Activated CD8-positive, alpha-beta T cell treated with anti-CD3 and anti-CD28 coated beads for 36 hours (primary cell): ENCODE data around the gene PANK4. TPM values are rescaled to one million over a fixed set of nuclear protein-coding genes. Genes with fewer than 3 reads are reported as not detected.

Experiments used
- ATAC-seq: fragments of 200-7000 bp; cut with Tn5 transposase; one replicate; pipeline ENCODE4 v1.10.0; 2021; ENCODE audit warnings: mild to moderate bottlenecking, moderate library complexity
- CTCF ChIA-PET: fragments of 350-600 bp; sonication (Branson Sonifier 250); formaldehyde crosslinking; loops from one replicate; lab custom pipeline; 2021; ENCODE audit warnings: antibody characterized with exemption; lab: Charles Lee
- POLR2A ChIA-PET: fragments of 350-600 bp; sonication (Branson Sonifier 250); formaldehyde crosslinking; loops from one replicate; lab custom pipeline; 2021; ENCODE audit warnings: antibody characterized with exemption; lab: Charles Lee
- DNase-seq: peaks from one replicate; pipeline ENCODE4 v3.0.0-alpha.2; 2020
- H3K27ac Mint-ChIP-seq: one replicate; pipeline ENCODE4 v1.8.0; 2021; ENCODE audit warnings: mild to moderate bottlenecking, mixed read lengths
- H3K27me3 Mint-ChIP-seq: one replicate; pipeline ENCODE4 v1.8.0; 2021; ENCODE audit warnings: mixed read lengths
- H3K36me3 Mint-ChIP-seq: one replicate; pipeline ENCODE4 v1.8.0; 2021; ENCODE audit warnings: low read depth, mixed read lengths
- H3K4me1 Mint-ChIP-seq: one replicate; pipeline ENCODE4 v1.8.0; 2021; ENCODE audit warnings: low read depth, mixed read lengths
- H3K4me3 Mint-ChIP-seq: one replicate; pipeline ENCODE4 v1.8.0; 2021; ENCODE audit warnings: mild to moderate bottlenecking, moderate library complexity, mixed read lengths
- H3K9me3 Mint-ChIP-seq: one replicate; pipeline ENCODE4 v1.8.0; 2021; ENCODE audit warnings: mixed read lengths
- CTCF ChIP-seq: fragments of 200-600 bp; IDR thresholded peaks from one replicate; pipeline ENCODE4 v1.8.0; 2022; ENCODE audit warnings: antibody characterized with exemption, mild to moderate bottlenecking
- intact Hi-C: fragments of 100-400 bp; cut with micrococcal nuclease; formaldehyde crosslinking; loops from one replicate; pipeline ENCODE4 v1.10.0; 2022
- total RNA-seq, 2 experiments: library from RNA; stranded (reverse); gene quantifications; one replicate each; pipeline ENCODE4 v1.2.3, GENCODE V29; 2021

Gene PANK4
- total RNA-seq, 2 experiments from 2014 or later = 39.0 to 40.6 TPM

- Mint-ChIP-seq H3K27me3 (no peaks in the 10 kb centered on the region), H3K36me3 (peaks cover 10% of the 10 kb centered on the region), H3K9me3 (no peaks in the 10 kb centered on the region), H3K27ac (no peak overlapping the region), H3K4me3 (no peak overlapping the region), H3K4me1 (peaks cover 5% of the 10 kb centered on the region)
- intact Hi-C loops = no loop called here
- ChIA-PET CTCF (no interaction called here), POLR2A (no interaction called here)
- DNase-seq (no peak), ATAC-seq (no peak)
- no peak for TF ChIP-seq CTCF
Measured at GRCh38 chr1:2566101-2567045, 40.0 kb upstream of the PANK4 start.

DNA sequence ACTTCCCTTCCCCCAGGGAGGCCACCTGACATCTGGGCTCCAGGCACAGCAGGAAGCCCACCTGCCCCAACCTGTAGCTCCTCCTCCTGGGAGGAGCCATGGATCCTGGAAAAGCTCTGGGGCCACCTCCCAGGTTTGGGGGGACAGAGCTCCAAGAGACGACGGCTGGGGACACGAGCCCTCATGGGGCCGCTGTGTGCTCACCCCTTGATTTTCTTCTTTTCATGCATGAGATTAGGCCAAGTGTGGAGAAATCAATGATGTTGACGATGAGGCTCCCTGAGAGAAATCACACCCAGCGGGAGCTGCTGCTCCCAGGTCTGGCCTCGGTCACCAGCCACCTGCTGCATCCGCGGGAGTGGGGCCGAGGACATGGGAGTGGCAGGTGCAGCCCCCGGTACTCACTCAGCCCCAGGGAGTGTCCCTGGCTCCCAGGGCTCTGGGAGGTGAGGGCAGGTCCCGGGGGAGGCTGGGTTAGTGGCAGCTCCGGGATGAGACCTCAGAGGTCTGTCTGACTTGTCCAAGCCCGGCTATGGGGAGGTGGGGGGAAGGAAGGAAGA, 38.5 kb upstream of the PANK4 start:
- TF ChIP-seq CTCF = no peak
- ATAC-seq = no peak
- POLR2A ChIA-PET = interaction anchor here (1.0 to 5.8 kb wide), 3 partner anchors 9 to 20 kb away, joined by 3 to 43 read pairs (median 3); partner anchors contain the start of genes PRXL2B and TNFRSF14
- CTCF ChIA-PET = interaction anchor here (0.8 kb wide), 1 partner anchor 184 kb away, joined by 3 read pairs; no protein-coding TSS in a partner anchor
- Mint-ChIP-seq H3K36me3 (peaks cover 11% of the 10 kb centered on the region), H3K4me1 (peaks cover 7% of the 10 kb centered on the region), H3K9me3 (no peaks in the 10 kb centered on the region), H3K27me3 (no peaks in the 10 kb centered on the region), H3K27ac (no peak overlapping the region), H3K4me3 (no peak overlapping the region)
- DNase-seq = no peak
- intact Hi-C loops = no loop called here

DNA sequence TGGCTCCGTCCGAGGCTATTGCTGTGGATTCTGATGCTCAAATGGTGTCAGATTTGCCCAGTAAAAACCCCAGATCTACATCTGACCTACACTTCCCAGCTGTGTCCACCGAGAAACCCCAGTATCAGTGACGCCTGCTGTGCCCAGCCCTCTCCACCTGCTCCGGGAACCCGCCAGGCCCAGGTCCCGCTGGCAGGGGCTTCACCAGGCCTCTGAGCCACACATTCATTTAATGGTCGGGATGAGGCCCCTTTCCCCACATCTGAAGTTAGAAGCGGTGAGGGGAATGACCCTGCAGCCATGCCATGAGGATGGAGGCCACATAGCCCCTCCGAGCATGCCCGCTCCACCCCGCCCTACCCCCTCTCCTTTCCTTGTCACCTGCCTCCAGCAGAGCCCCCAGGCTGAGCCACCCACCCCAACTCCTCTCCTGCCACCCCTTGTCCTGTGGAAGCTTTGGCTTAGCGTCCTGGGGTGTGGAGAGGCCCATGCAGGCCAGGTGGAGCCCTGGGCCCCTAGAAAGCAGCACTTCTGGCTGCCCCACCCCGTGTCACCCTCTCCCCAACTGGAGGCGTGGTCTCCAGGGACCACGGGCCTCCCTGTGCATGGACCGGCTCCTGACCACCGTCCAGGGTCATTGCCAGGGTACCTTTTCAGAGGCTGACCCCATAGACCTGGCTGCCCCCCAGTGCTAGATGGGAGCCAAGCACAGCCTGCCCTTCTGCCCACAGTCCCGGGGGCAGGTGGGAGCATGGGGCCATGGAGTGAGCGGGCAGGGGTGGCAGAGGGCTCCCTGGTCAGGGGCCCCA, 37.8 kb upstream of the PANK4 start:
- DNase-seq (no peak), ATAC-seq (no peak)
- ChIA-PET POLR2A (interaction anchor here (0.9 to 5.8 kb wide), 5 partner anchors 7 to 21 kb away, joined by 3 to 43 read pairs (median 3); partner anchors contain the start of genes PRXL2B and TNFRSF14), CTCF (interaction anchor here (1.1 kb wide), 1 partner anchor 21 kb away, joined by 3 read pairs; no protein-coding TSS in a partner anchor)
- Mint-ChIP-seq H3K27ac (no peak overlapping the region), H3K36me3 (peaks cover 11% of the 10 kb centered on the region), H3K4me3 (no peak overlapping the region), H3K27me3 (no peaks in the 10 kb centered on the region), H3K4me1 (peaks cover 7% of the 10 kb centered on the region), H3K9me3 (no peaks in the 10 kb centered on the region)
- intact Hi-C loops = no loop called here
- no peak for TF ChIP-seq CTCF

- TF ChIP-seq CTCF = no peak
- Mint-ChIP-seq H3K36me3 (peaks cover 16% of the 10 kb centered on the region), H3K27ac (no peak overlapping the region), H3K4me1 (peaks cover 11% of the 10 kb centered on the region), H3K4me3 (no peak overlapping the region), H3K27me3 (no peaks in the 10 kb centered on the region), H3K9me3 (no peaks in the 10 kb centered on the region)
- ChIA-PET CTCF (interaction anchor here (1.1 kb wide), 1 partner anchor 22 kb away, joined by 3 read pairs; no protein-coding TSS in a partner anchor), POLR2A (interaction anchor here (4.1 to 5.8 kb wide), 2 partner anchors 8 to 22 kb away, joined by 26 to 43 read pairs; partner anchors contain the start of gene PRXL2B)
- DNase-seq (no peak), ATAC-seq (no peak)
- intact Hi-C loops = no loop called here
Measured at GRCh38 chr1:2563205-2563604, 36.8 kb upstream of the PANK4 start.
